Endodermal cell (in vitro differentiated cells): Measurements from ENCODE around the gene ASTN2. TPM values are rescaled to one million over a fixed set of nuclear protein-coding genes. Genes with fewer than 3 reads are reported as not detected.

Experiments used
- DNase-seq: peaks from one replicate; pipeline ENCODE4 v3.0.0-alpha.2; 2017
- H3K27ac ChIP-seq: 2 replicates; pipeline ENCODE4 v1.5.1; 2013; ENCODE audit warnings: mild to moderate bottlenecking, low read depth, low read length, moderate library complexity
- H3K27me3 ChIP-seq: 2 replicates; pipeline ENCODE4 v1.6.1; 2013; ENCODE audit warnings: mild to moderate bottlenecking, low read length, moderate library complexity; ENCODE audit not compliant: insufficient read depth, control insufficient read depth, poor library complexity, severe bottlenecking
- H3K36me3 ChIP-seq: 2 replicates; pipeline ENCODE4 v1.7.0; 2013; ENCODE audit warnings: mild to moderate bottlenecking, low read length, moderate library complexity; ENCODE audit not compliant: control insufficient read depth, insufficient read depth
- H3K4me1 ChIP-seq: one replicate; pipeline ENCODE4 v1.7.0; 2013; ENCODE audit warnings: low read length; ENCODE audit not compliant: control insufficient read depth, insufficient read depth
- H3K4me3 ChIP-seq: 2 replicates; pipeline ENCODE4 v1.5.1; 2013; ENCODE audit warnings: mild to moderate bottlenecking, low read length, moderate library complexity
- H3K9ac ChIP-seq: 2 replicates; pipeline ENCODE4 v1.6.1; 2013; ENCODE audit warnings: mild to moderate bottlenecking, low read length, moderate library complexity; ENCODE audit not compliant: poor library complexity, severe bottlenecking; ENCODE audit errors: extremely low read depth
- H3K9me3 ChIP-seq: 2 replicates; pipeline ENCODE4 v1.6.1; 2013; ENCODE audit warnings: mild to moderate bottlenecking, low read length, moderate library complexity; ENCODE audit not compliant: control insufficient read depth
- H3K27ac Mint-ChIP-seq: 2 replicates; pipeline ENCODE4 v1.8.0; 2020; ENCODE audit warnings: mixed read lengths
- H3K27me3 Mint-ChIP-seq: 2 replicates; pipeline ENCODE4 v1.8.0; 2021; ENCODE audit warnings: mild to moderate bottlenecking, mixed read lengths; ENCODE audit not compliant: insufficient read depth
- H3K36me3 Mint-ChIP-seq: 2 replicates; pipeline ENCODE4 v1.8.0; 2020; ENCODE audit warnings: low read depth, mixed read lengths
- H3K4me1 Mint-ChIP-seq: 2 replicates; pipeline ENCODE4 v1.8.0; 2020; ENCODE audit warnings: mixed read lengths
- H3K4me3 Mint-ChIP-seq: 2 replicates; pipeline ENCODE4 v1.8.0; 2020; ENCODE audit warnings: mild to moderate bottlenecking, moderate library complexity, mixed read lengths
- H3K9me3 Mint-ChIP-seq: 2 replicates; pipeline ENCODE4 v1.8.0; 2020; ENCODE audit warnings: mild to moderate bottlenecking, mixed read lengths
- WGBS, 2 experiments: methylation state at CpG; one replicate each; pipeline versions ENCODE4 v1.1.5 to v1.1.7; 2013; ENCODE audit warnings: missing lambda C conversion rate in 2 of 2, mixed read lengths in 1 of 2; ENCODE audit not compliant: insufficient coverage in 1 of 2, insufficient read length in 1 of 2; 5-methylcytosine and 5-hydroxymethylcytosine counted together
- total RNA-seq, 2 donors: library from RNA; stranded (reverse); fragmentation: NEBNext Ultra II Directional in 1 of 2; extraction: Animal tissue kit (Norgen Biotek cat#: 25700) in 1 of 2; gene quantifications; 2 replicates in 1 of 2; 3 replicates in 1 of 2; pipeline ENCODE4 v1.2.1, GENCODE V29; 2021
- TF ChIP-seq, protein P1 (sequence below): fragments of 200-600 bp; sonication (generic); conservative IDR thresholded peaks from 2 replicates; pipeline ENCODE4 v1.5.0; 2021; ENCODE audit warnings: antibody characterized with exemption, mild to moderate bottlenecking

Gene ASTN2
- total RNA-seq, 2 donors from 2014 or later: 8.9 to 10.4 TPM

DNA sequence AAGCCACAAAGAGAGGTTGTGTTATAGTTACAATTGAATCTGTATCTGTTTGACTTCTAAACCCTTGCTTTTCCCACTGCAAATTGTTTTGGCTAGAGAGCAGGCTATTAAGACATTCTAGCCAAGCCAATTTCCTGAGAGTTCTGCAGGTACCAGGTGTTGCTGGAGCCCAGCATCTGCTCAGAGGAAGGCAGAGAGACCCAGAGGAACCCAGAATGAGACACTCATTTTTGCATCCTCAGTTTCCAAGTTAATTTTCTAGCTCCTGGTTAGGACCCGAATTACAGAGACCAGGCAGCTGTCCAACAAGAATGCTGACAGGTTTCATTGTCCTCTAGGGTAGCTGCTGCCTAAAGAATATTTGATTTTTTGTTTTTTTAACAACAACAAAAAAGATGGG lies 461.6 kb downstream of the ASTN2 start:
- 70 to 82% methylated on average over 1 of the region's 1 CpG for WGBS, 2 experiments
- H3K4me1 Mint-ChIP-seq: peaks cover 20% of the 10 kb centered on the region
- TF ChIP-seq, protein P1, sequence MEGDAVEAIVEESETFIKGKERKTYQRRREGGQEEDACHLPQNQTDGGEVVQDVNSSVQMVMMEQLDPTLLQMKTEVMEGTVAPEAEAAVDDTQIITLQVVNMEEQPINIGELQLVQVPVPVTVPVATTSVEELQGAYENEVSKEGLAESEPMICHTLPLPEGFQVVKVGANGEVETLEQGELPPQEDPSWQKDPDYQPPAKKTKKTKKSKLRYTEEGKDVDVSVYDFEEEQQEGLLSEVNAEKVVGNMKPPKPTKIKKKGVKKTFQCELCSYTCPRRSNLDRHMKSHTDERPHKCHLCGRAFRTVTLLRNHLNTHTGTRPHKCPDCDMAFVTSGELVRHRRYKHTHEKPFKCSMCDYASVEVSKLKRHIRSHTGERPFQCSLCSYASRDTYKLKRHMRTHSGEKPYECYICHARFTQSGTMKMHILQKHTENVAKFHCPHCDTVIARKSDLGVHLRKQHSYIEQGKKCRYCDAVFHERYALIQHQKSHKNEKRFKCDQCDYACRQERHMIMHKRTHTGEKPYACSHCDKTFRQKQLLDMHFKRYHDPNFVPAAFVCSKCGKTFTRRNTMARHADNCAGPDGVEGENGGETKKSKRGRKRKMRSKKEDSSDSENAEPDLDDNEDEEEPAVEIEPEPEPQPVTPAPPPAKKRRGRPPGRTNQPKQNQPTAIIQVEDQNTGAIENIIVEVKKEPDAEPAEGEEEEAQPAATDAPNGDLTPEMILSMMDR: no peak
- Histone ChIP-seq H3K27me3 (no peaks in the 10 kb centered on the region), H3K36me3 (no peaks in the 10 kb centered on the region), H3K9me3 (no peaks in the 10 kb centered on the region), H3K9ac (no peak overlapping the region), H3K4me3 (no peak overlapping the region), H3K4me1 (peaks cover 9% of the 10 kb centered on the region), H3K27ac (no peak overlapping the region)
- H3K27ac Mint-ChIP-seq: no peak overlapping the region
- H3K27me3 Mint-ChIP-seq: no peaks in the 10 kb centered on the region
- no peaks in the 10 kb centered on the region for H3K9me3 Mint-ChIP-seq
- DNase-seq: no peak
- H3K36me3 Mint-ChIP-seq: no peaks in the 10 kb centered on the region
- no peak overlapping the region for H3K4me3 Mint-ChIP-seq

DNA sequence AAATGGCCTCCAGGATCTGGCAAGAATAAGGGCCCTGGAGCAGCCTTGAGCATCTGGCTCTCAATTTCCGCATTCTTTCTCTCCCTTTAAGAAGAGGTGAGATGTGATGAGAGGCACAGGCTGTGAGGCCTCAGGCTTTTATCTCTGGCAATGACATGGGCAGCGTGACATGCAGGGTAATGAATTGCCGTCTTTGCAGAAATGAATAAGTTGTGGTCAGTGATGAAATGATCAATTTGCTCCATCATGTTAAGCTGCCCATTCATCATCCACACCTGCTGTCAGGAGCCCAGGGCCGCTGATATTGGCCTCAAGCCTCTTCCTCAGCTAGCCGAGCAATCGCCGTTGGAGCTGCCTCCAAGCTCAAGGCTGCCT lies 462.4 kb downstream of the ASTN2 start:
- Histone ChIP-seq H3K4me3 (no peak overlapping the region), H3K27me3 (no peaks in the 10 kb centered on the region), H3K36me3 (no peaks in the 10 kb centered on the region), H3K9ac (no peak overlapping the region), H3K9me3 (no peaks in the 10 kb centered on the region), H3K4me1 (peaks cover 9% of the 10 kb centered on the region), H3K27ac (peak overlapping the region; percentile 6)
- TF ChIP-seq, protein P1: no peak
- H3K4me3 Mint-ChIP-seq: no peak overlapping the region
- no peaks in the 10 kb centered on the region for H3K9me3 Mint-ChIP-seq
- H3K36me3 Mint-ChIP-seq: no peaks in the 10 kb centered on the region
- WGBS, 2 experiments: 86 to 93% methylated on average over 5 to 7 of the region's 7 CpGs
- peaks cover 20% of the 10 kb centered on the region for H3K4me1 Mint-ChIP-seq
- DNase-seq: no peak
- no peak overlapping the region for H3K27ac Mint-ChIP-seq
- no peaks in the 10 kb centered on the region for H3K27me3 Mint-ChIP-seq

DNA sequence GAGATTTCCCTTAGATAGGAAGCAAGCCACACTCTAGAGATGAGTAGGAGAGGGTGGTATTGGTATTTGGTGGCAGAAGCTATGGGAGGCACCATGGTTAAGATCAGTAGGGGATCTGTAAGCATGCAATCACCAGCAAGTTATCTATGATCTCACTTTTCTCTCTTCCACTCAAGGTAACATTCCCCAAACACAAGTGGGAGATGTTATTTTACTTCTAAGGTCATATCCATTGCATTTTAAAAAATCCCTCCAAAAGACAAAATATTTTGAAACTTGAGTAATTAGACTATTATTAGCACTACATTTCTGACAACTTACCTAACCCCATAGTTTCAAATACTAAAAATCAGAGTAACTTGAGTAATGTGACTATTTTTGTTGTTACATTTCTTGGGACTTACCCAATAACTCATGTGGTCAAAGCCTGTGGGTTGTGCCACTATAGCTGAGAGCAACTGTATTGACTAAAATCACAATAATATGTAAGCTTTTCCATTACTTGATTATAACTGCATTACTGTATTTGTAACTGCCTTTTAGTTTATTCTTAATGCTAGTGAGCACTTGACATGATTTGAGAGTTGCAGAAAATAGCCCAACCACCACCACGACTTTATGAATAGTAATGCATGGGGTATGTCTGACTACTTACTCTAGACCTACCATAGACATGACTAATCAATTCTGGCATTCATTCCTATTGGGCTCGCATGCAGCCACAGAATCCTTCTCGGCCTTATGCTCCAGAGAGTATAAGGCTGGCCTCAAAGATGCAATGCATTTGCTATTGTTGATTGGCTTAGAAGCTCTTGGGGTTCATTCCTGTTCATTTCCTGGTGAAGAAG lies 463.0 kb downstream of the ASTN2 start:
- H3K36me3 ChIP-seq: no peaks in the 10 kb centered on the region
- peaks cover 9% of the 10 kb centered on the region for H3K4me1 ChIP-seq
- Mint-ChIP-seq H3K9me3 (no peaks in the 10 kb centered on the region), H3K27ac (no peak overlapping the region), H3K36me3 (no peaks in the 10 kb centered on the region), H3K4me3 (no peak overlapping the region), H3K27me3 (no peaks in the 10 kb centered on the region), H3K4me1 (peaks cover 20% of the 10 kb centered on the region)
- H3K27ac ChIP-seq: no peak overlapping the region
- H3K9me3 ChIP-seq: no peaks in the 10 kb centered on the region
- H3K4me3 ChIP-seq: no peak overlapping the region
- no peaks in the 10 kb centered on the region for H3K27me3 ChIP-seq
- WGBS, 2 experiments: 80 to 93% methylated on average over 1 to 3 of the region's 3 CpGs
- no peak for DNase-seq
- H3K9ac ChIP-seq: no peak overlapping the region
- TF ChIP-seq, protein P1: no peak
